ENCODE measurements around the gene NUDT13.

GRCh38 chr10:73110345-73110849 lies at the start of gene NUDT13:
- no peak for TF ChIP-seq CTCF (IDR thresholded peaks at IDR 0.05)
- TF ChIP-seq ZFX (IDR thresholded peaks at IDR 0.05; ENCODE audit: borderline replicate concordance) = no peak
